ENCODE measurements around the gene THAP5.

DNA sequence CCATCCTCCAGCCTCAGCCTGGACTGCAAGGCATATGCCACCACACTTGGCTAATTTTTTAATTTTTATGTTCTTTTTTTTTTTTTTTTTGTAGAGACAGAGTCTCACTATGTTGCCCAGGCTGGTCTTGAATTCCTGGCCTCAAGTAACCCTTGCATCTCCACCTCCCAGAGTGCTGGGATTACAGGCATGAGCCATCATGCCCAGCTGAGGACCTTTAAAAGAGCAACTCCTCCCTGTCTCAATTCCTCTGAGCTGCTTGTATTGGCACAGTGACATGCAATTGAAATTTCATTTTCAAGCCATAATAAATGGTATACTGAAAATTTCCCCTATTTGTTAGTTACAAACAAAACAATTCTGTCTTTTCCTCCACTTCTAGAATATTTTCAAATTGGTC lies 19.7 kb upstream of the THAP5 start:
- TF ChIP-seq, protein P1, sequence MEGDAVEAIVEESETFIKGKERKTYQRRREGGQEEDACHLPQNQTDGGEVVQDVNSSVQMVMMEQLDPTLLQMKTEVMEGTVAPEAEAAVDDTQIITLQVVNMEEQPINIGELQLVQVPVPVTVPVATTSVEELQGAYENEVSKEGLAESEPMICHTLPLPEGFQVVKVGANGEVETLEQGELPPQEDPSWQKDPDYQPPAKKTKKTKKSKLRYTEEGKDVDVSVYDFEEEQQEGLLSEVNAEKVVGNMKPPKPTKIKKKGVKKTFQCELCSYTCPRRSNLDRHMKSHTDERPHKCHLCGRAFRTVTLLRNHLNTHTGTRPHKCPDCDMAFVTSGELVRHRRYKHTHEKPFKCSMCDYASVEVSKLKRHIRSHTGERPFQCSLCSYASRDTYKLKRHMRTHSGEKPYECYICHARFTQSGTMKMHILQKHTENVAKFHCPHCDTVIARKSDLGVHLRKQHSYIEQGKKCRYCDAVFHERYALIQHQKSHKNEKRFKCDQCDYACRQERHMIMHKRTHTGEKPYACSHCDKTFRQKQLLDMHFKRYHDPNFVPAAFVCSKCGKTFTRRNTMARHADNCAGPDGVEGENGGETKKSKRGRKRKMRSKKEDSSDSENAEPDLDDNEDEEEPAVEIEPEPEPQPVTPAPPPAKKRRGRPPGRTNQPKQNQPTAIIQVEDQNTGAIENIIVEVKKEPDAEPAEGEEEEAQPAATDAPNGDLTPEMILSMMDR (IDR thresholded peaks at IDR 0.05) = no peak
- no peak for TF ChIP-seq ZFX (IDR thresholded peaks at IDR 0.05; ENCODE audit: borderline replicate concordance)
